ENCODE data around the gene SPOCK3.
"Not testable (repeated sequence)": the region's sequence is repeated elsewhere in the genome, so short reads cannot be mapped to it uniquely, and the experiment has no call there.

SPOCK3 gene

DNA sequence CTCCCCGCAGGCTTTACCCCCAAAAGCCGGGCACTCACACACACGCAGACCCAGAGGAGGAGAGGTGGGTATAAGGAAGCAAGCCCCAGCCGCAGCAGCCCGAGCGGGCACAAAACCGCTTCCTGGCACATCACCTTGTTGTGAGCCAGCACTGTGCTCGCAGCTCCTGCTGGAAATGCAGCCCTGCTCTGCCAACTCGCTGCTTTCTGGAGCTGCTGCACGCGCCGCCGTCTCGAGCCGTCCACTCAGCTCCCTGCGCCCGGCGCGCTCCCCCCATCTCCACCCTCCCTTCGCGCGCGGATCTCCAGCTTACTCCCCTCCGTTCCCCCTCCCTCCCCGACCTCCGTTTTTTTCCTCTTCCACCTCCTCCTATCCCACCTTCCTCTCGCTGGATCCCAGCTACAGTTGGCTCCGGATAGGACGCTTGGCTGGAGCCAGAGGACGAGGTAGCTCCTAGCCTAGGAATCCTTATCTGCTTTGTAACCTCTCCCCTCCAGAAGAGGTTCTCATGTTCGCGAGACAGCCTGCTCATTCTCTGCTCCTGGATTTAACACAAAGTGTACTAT, at the start of gene SPOCK3:
Gene SPOCK3 (minus strand): TSS at position 179 of the 566 bp plus-strand sequence.
- peak; percentile 70 for DNase-seq

DNA sequence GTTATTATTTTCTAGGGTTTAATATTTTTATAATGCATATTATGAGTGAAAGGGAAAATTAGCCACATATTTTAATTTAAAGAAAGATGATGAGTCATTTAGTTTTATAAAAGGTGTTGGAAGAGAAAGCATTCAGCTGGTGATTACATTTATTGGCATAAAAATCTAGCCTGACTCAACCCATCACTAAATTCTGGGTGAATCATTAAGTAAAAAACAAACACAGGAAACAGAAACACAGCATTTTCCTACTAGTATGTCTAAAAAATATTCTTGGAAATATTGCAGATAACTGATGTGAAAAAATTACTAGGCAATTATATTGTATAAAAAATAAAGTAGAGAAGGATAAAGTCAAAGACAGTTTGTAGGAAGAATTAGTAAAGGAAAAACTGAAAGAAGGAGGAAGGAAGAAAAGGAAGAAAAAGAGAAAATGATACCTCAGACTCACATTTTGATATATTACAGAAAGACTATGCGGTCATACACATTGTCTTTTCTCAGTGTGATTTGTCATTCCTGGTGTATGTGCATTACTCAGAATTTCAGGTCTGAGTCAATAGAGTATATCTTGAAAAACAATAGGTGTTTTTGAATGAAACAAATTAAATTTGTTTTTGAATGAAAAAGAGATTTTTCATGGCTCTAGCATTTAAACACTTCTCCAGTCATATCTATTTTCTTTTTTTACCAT, 48.0 kb upstream of the SPOCK3 start:
- no peak for DNase-seq

- DNase-seq, result not testable (repeated sequence)
Measured at GRCh38 chr4:167281545-167281944, 47.3 kb upstream of the SPOCK3 start.

GRCh38 chr4:167274351-167274750, 40.1 kb upstream of the SPOCK3 start:
- DNase-seq, result no peak

GRCh38 chr4:167265231-167265630, 30.9 kb upstream of the SPOCK3 start:
- no peak for DNase-seq

- DNase-seq, result no peak
Measured at GRCh38 chr4:167248271-167248670, 14.0 kb upstream of the SPOCK3 start.

DNA sequence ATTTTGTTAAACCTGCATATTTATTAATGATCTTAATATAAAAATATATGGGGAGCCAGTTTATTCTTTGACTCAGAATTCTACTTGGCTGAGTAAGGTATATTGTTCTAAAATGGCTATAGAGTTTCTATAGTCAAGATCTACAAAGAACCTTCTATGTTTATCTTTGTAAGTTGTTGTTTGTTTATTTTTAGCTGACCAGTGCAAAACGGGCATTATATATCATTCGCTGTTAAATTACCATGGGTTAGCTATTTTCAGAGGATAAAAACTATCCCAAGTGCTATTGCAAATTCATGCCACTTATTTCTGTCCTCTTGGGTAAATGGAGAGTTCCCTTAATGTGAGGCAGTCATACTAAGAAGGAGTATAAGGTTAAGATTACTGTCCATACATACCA, 5.3 kb upstream of the SPOCK3 start:
- DNase-seq, result no peak

DNA sequence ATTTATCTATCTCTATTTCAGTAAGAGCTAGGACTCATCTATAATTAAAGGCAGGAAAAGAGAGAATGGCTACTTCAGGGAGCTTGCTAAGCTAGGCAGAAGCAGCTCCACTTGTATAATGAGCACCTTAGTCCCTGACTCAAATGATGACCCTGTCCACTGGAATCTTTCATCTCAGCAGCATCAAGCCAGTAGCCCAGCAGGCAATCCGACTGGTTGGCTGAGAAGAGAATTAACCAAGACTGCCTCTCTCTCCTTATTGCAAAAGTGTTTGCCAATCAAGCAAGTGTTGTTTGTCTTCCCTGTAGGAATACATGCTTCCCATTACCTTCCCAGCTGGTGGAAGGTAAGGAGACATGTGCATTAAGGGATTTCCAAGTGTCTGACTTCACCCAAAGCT, 3.9 kb upstream of the SPOCK3 start:
- no peak for DNase-seq

DNA sequence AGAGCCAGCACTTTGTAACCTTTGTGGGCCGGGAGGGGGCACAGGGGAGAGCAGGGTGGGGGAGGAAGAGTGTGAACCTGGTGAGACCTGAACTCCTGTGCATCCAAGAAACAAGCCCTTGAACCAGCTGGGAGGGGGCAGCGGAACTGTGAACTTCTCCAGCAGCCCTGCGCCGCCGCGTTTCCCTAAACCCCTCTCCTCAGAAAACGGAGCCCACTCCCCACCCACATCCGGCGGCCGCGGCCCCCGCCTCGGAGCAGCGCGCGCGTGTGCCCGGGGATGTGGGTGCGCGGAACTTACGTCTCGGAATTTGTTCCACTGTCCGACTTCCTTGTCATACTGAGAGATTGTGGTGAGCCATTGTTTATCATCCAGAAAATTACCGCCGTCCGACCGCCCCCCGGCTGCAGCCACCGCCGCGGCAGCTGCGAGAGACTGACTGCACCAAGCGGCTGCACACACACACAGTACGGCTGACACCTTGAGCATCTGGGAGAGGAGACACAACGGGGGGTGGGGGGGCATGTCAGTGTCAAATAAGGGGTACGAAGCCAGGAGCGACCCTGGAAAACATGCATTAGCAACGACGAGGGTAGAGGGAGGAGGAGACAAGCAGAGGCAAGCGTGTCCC, 494 bp downstream of the SPOCK3 start:
- DNase-seq, result peak; percentile 35

- DNase-seq, result no peak
Measured at GRCh38 chr4:167232805-167233684, 1.2 kb downstream of the SPOCK3 start.

DNA sequence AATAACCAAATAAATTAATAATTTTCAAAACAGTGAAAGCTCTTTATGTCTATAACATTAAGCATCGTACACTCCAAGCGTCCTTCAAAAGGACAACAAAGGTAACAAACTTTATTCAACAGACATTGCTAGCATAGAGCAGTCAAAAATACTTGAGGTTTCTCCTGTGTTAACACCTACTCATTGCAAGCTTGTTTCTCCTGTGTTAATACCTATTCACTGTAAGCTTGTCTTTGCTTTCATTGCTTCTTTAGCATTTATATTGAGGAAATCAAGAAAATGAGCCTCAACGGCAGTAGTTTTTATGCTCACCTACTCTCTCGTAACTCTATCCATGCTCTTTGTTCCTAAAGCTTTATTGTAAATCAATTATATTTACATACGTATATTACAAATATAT, 3.5 kb downstream of the SPOCK3 start:
- DNase-seq, result no peak

GRCh38 chr4:167222099-167222498, 12.2 kb downstream of the SPOCK3 start:
- no peak for DNase-seq

DNA sequence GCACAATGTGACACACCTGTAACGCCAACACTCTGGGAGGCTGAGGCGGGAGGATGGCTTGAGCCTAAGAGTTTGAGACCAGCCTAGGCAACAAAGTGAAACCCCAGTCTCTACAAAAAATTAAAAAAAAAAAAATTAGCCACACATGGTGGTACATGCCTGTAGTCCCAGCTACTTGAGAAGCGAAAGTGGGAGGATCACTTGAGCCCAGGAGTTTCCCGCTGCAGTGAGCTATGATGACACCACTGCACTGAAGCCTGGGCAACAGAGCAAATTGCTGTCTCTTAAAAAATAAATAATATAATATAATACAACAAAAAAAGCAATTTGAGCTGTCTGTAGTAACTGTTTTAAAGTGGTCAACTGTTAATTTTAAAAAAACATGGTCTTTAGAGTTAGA, 13.2 kb downstream of the SPOCK3 start:
- no peak for DNase-seq

DNA sequence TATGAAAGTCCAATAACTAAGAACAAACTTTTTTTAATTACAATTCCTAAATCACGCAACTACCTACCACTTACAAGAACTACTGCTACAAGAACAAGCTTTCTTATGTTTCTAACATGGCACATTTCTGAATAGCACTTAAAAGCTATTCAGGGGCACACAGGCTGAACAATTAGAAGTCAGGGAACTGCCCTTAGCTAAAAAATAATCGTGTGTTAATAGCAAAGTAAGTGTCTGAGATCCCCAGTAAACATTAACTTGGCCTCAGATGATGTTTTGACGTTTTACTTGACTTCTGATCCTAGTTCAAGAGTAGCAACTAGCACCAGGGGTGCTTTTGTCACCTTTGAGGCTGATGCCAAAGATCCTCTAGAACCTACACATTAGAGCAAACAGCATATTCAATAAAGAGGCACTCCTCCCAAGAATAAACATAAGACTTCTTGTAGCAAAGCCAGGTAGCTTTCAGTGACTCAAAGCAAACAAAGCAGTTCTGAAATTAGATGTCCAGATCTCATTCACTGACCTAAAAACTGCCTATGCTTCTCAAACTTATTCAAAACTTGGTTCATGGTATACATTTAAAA, 16.2 kb downstream of the SPOCK3 start:
- DNase-seq, result no peak

DNA sequence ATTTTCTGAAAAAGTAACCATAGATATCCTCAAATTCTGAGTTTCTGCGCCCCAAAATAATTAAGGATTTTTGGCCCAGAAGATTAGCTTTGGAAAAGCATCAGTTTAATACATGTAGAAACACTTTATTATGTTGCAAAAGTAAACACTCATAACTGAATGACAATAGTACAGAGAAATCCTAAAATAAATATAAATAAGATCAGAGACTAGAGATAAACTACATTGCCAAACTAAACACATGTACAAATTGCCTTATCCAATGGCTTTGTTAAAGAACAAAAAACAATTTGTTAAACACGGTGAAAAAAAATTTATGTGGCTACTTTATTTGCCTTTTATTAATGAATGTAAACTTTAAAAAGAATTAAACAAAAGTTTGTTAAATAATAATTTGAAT, 17.5 kb downstream of the SPOCK3 start:
- no peak for DNase-seq

- DNase-seq, result no peak
Measured at GRCh38 chr4:167210166-167210565, 24.1 kb downstream of the SPOCK3 start.

- DNase-seq, result no peak
Measured at GRCh38 chr4:167196344-167197012, 37.8 kb downstream of the SPOCK3 start.

GRCh38 chr4:167190379-167190778, 43.9 kb downstream of the SPOCK3 start:
- DNase-seq, result no peak

- no peak for DNase-seq
Measured at GRCh38 chr4:167185465-167185864, 48.8 kb downstream of the SPOCK3 start.

DNA sequence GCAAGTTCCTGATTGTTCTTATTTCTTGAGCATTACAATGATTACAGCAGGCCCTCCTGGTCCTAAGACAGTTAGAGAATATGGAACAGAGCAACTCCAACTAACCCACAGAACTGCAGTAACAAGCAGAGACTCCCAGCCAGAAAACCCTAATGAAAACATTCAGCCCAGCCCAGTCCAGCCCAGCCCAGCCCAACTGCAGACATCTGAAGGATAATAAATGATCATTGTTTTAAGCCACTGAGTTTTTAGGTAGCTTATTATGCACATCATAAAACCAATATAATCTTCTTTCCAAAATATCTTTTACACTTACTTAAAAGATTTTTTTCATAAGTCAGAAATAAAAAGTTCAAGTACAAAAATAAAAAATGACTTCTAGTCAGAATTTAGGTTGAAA, 51.3 kb downstream of the SPOCK3 start:
- no peak for DNase-seq

GRCh38 chr4:167177925-167178324, 56.4 kb downstream of the SPOCK3 start:
- no peak for DNase-seq

- DNase-seq, result no peak
Measured at GRCh38 chr4:167176723-167177367, 57.4 kb downstream of the SPOCK3 start.

All from left hindlimb (tissue), 1 donor.